ENCODE data around the gene AXIN1.
"Not testable (repeated sequence)": the region's sequence is repeated elsewhere in the genome, so short reads cannot be mapped to it uniquely, and the experiment has no call there.

The AXIN1 gene

DNA sequence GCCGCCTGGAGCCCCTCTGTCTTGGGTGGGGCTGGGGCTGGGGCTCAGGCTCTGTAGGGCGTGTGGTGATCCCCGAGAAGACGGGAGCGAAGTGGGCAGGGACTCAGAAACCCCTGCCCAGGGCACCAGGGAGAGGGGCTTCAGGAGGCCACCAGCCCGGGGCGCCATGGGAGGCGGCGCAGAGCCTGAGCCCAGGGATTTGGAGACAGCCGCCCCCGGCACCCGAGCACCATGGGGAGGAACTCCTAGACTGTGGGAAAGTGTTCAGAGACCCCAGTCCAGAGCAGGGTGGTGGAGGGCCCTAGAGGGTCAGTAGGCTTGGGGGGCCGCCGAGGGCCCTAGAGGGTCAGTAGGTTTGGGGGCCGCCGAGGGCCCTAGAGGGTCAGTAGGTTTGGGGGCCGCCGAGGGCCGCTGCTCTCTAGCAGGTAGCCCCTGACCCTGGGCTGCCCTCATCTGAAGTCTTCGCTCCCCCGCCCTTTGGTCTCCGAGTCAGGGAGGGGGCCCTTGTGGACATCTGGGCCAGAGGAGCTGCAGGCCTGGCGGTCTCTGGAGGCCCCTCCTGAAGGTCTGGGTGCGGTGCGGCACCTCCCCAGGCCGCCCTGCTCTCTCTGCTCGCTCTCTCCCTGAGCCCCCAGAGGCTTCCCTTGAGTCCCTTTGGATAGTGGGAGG, 71.4 kb downstream of the AXIN1 start:
- DNase-seq = no peak

- no peak for DNase-seq
Measured at GRCh38 chr16:280552-280951, 72.0 kb downstream of the AXIN1 start, which contains the start of gene ARHGDIG. ARHGDIG (plus strand) TSS chr16:280591; CDS start chr16:280681, 90 bp downstream.

DNA sequence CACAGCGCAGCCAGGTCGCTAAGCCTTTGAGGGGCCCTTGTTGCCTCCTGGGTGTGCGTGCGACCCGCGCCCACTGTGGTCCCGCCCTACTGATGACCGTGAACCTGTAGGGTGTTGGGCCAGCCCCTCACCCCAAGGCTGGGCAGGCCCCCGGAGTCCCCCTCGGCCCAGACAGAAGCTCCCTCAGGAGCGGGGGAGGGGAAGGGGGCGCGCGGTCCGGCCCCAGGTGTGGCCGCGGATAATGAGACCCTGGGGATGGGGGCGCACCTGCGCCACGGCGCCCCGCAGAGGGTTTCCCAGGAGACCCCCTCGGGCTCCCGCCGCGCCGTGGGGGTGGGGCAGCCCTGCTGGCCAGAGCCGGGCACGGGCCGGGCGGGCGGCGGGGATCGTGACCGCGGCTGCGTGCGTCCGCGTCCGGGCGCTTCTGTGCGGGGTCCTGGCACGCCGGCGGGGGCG, 72.5 kb downstream of the AXIN1 start:
- no peak for DNase-seq

DNA sequence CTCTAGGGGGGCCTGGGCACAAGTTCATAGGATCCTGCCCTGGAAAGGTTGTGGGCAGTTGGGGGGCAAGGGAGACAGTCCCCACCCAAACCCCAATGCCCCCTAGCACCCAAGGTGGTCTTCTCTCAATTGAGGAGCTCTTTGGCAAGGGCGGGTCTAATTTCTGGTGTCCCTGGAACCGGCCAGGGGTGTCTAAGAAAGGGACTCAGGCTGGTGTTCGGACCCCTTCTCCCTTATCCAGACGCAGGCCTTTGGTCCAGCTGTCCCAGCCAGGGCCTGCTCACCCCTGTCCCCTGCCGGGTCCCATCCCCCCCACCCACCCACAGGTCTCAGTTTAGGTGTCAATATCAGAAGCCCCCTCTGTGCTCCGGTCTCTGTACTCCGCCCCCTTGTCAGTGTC, 73.0 kb downstream of the AXIN1 start:
- DNase-seq = no peak

GRCh38 chr16:278863-279366, 73.6 kb downstream of the AXIN1 start:
- peak; percentile 86 for DNase-seq

GRCh38 chr16:276426-277077, 76.0 kb downstream of the AXIN1 start:
- no peak for DNase-seq

GRCh38 chr16:275786-276232, 76.7 kb downstream of the AXIN1 start, which contains the start of gene RGS11:
RGS11 (minus strand) TSS chr16:275944; CDS start chr16:275911, 33 bp downstream.
- DNase-seq = no peak

- no peak for DNase-seq
Measured at GRCh38 chr16:275041-275641, 77.4 kb downstream of the AXIN1 start.

GRCh38 chr16:273547-274421, 78.7 kb downstream of the AXIN1 start:
- no peak for DNase-seq

GRCh38 chr16:272633-273546, 79.6 kb downstream of the AXIN1 start:
- DNase-seq = no peak

DNA sequence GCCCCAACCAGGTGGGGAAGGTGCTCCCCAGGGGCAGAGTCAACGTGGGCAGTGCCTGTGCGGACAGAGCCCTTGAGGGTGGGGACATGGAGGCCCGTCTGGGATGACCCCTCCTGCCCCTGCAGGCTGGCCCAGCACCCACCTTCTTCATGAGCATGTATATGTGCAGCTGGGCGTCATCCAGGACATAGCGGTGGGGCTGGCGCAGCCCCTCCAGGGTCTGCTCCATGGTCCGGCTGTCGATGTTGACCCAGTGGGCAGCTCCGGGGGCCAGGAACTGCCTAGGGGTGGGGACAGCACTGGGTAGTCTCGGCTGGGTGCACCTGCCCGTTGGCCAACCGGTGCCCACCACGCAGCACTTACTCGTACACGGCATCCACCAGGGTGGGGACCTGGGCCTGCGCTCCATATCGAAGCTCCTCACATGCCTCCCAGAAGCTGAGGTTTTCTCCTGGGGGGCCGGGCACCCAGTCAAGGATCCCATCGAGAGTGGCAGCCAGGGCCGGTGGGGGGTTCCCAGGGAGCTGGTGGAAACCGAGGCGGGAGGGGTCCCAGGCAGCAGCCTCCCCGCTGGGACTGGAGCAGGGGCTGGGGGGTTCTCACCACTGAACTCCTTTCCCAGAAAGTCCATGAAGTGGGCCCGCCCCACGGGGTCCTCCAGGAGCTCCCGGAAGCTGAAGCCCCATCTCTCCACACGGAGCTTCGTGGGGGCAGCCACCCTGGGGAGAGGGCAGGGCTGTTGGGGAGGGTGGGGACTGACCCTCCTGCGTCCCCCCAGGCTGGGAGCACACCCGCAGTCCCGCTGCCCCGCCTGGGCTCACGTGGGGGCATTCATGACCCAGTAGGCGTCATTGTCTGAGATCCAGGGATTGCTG, 81.9 kb downstream of the AXIN1 start:
- DNase-seq = no peak

DNA sequence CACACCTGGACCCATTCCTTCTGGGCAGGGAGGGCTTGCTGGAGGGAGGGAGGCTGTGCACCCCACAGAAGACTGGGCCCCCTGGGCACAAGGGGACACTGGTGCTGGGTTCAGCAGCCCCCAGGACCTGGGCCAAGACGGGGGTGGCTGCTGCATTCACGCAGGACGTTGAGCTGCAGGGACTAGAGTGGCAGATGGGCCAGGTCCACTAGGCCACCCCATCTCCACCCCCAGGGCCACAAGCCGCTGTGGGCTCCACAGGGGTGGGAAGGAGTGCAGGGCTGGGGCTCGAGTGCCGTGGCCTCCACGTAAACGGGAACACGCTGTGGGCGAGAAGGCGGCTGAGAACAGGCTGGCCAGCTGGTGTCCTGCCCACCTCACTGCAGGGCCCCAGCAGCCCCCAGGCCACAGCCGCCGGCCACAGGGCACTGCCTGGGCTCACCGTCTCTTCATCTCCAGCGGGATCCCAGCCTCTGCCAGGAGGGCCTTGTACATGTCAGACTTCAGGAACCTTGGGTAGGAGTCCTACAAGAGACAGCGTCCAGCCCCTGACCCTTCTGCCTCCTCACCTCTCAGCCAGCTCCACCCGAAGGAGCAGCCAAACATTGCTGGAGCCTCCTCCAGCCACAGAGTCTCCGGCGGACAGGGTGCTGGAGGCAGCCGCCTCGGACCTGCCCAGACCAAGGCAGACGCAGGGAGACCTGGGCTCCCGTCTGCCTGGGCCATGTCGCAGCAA, 83.3 kb downstream of the AXIN1 start:
- no peak for DNase-seq

GRCh38 chr16:268141-269053, 84.1 kb downstream of the AXIN1 start:
- DNase-seq = no peak

GRCh38 chr16:267562-267961, 85.0 kb downstream of the AXIN1 start:
- DNase-seq = not testable (repeated sequence)

DNA sequence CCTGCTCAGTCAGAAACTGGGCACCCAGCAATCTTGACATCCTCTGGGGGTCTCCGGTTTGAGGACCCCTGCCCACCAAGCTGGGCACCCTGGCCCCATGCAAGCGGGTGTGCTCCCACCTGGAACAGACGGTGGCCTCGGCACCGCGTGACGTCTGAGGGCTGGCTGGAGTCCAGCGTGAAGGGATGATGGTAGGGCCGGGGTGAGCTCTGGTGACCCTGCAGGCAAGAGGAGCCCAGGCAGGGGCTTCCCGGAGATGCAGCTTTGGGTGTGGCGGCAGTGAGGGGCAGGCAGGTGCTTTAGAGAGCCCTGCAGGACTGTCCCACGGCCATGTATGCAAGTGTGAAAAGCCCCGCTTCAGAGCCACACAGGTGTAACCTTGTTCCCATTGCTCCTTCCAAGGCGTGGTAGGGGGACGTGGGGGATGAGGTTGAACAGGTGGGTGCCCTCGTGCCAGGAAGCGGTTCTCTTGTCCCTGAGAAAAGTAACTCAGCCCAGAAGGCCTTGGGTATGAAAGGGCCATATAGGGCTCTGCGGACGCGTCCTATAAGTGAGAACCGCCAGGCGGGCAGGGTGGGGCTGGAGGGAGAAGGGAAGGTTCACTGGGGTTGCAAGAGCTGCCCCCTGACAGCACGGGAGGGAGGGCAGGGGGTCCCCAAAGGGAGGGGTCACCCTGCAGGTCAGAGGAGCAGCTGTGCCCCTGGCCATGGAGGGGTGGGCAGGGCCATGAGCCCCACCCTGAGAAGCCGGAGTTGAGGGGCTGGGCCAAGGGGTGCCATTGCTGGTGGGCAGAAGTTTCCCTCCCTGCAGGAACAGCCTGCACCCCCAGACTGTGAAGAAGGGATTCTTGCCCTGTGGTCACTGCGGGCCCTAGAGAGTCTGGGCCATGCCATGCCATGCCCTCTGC, 86.0 kb downstream of the AXIN1 start:
- no peak for DNase-seq

- DNase-seq = no peak
Measured at GRCh38 chr16:265711-266110, 86.8 kb downstream of the AXIN1 start.

DNA sequence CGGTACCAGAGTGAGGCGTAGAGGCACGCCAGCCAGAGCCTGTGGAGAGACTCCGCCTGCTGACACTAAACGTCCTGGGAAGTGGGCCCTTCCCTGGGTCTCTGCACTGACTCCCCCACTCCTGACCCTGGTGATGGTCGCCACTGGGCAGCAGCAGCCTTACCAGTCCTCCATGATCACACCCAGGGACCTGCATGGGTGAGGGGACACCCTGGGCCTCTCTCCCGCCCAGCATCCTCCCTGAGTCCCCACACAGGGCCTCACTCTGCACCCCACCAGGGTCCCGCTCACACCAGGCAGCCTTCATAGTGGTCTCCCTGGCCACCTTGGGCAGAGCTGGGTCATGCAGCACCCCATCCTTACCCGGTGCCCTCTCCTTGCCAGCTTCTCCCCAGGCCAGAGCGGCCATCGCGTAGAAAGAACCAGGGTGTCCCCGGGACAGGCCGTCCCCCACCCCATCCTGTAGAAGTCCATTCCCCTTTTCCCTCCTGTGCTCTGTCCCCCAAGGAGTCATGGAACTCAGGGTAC, 87.5 kb downstream of the AXIN1 start:
- no peak for DNase-seq

Measured in OCI-M1 (cell line).